CD4-positive, alpha-beta memory T cell (primary cell): Measurements from ENCODE around the gene PCDH15. TPM values are rescaled to one million over a fixed set of nuclear protein-coding genes. Genes with fewer than 3 reads are reported as not detected.

ENCODE experiments used
- CTCF ChIA-PET: fragments of 350-600 bp; sonication (Branson Sonifier 250); formaldehyde crosslinking; loops from one replicate; lab custom pipeline; 2021; ENCODE audit warnings: inconsistent platforms; ENCODE audit not compliant: partially characterized antibody; lab: Charles Lee
- POLR2A ChIA-PET: fragments of 350-600 bp; sonication (Branson Sonifier 250); formaldehyde crosslinking; loops from one replicate; lab custom pipeline; 2021; ENCODE audit not compliant: partially characterized antibody; lab: Charles Lee
- DNase-seq, 5 donors: peaks; one replicate each; pipeline versions ENCODE4 v3.0.0 to v3.0.0-alpha.2; 2020 to 2022; ENCODE audit warnings: mixed read lengths in 1 of 5
- H3K27ac ChIP-seq: one replicate; pipeline ENCODE4 v1.7.0; 2013; ENCODE audit warnings: low read depth, low read length
- H3K27me3 ChIP-seq: 2 replicates; pipeline ENCODE4 v1.7.0; 2013; ENCODE audit warnings: mild to moderate bottlenecking, low read length, moderate library complexity; ENCODE audit not compliant: insufficient read depth
- H3K36me3 ChIP-seq: 2 replicates; pipeline ENCODE4 v1.7.0; 2013; ENCODE audit warnings: mild to moderate bottlenecking, low read length, moderate library complexity; ENCODE audit not compliant: insufficient read depth
- H3K4me1 ChIP-seq: 2 replicates; pipeline ENCODE4 v1.7.0; 2013; ENCODE audit warnings: mild to moderate bottlenecking, low read length, moderate library complexity; ENCODE audit not compliant: insufficient read depth
- H3K4me3 ChIP-seq, 2 donors: one replicate each; pipeline ENCODE4 v1.7.0; 2013; ENCODE audit warnings: low read length in 2 of 2, mild to moderate bottlenecking in 1 of 2
- H3K9me3 ChIP-seq, 2 donors: one replicate each; pipeline ENCODE4 v1.7.0; 2013; ENCODE audit warnings: low read length in 2 of 2, control low read depth in 1 of 2; ENCODE audit not compliant: control insufficient read depth in 1 of 2
- H3K27ac Mint-ChIP-seq, 7 donors: one replicate each; pipeline ENCODE4 v1.8.0; 2020 to 2021; ENCODE audit warnings: mixed read lengths in 7 of 7, mild to moderate bottlenecking in 6 of 7, inconsistent platforms in 3 of 7, moderate library complexity in 3 of 7
- H3K27me3 Mint-ChIP-seq, 2 donors: one replicate each; pipeline ENCODE4 v1.8.0; 2020 to 2021; ENCODE audit warnings: mixed read lengths in 2 of 2
- H3K36me3 Mint-ChIP-seq, 2 donors: one replicate each; pipeline ENCODE4 v1.8.0; 2020 to 2021; ENCODE audit warnings: mixed read lengths in 2 of 2, inconsistent platforms in 1 of 2, mild to moderate bottlenecking in 1 of 2
- H3K4me1 Mint-ChIP-seq, 4 donors: one replicate each; pipeline ENCODE4 v1.8.0; 2020 to 2021; ENCODE audit warnings: mixed read lengths in 4 of 4, mild to moderate bottlenecking in 1 of 4
- H3K4me3 Mint-ChIP-seq, 8 donors: one replicate each; pipeline ENCODE4 v1.8.0; 2020 to 2021; ENCODE audit warnings: mixed read lengths in 8 of 8, mild to moderate bottlenecking in 7 of 8, moderate library complexity in 6 of 8, inconsistent platforms in 3 of 8
- H3K9me3 Mint-ChIP-seq, 8 donors: one replicate each; pipeline ENCODE4 v1.8.0; 2020 to 2021; ENCODE audit warnings: mixed read lengths in 8 of 8, mild to moderate bottlenecking in 5 of 8, inconsistent platforms in 3 of 8, moderate library complexity in 1 of 8
- intact Hi-C: fragments of 100-400 bp; cut with micrococcal nuclease; formaldehyde crosslinking; loops from one replicate; pipeline ENCODE4 v1.15.1; 2023
- polyA plus RNA-seq, 2 donors: library from polyadenylated mRNA; unstranded; fragments of 300-500 nt; fragmentation: Illumina TruSeq; gene quantifications; one replicate each; pipeline ENCODE4 v1.2.3, GENCODE V29; 2021
- total RNA-seq, 2 experiments: library from RNA; stranded (reverse); gene quantifications; one replicate each; pipeline ENCODE4 v1.2.3, GENCODE V29; 2021

PCDH15 gene
- total and polyA plus RNA-seq, 4 experiments from 2014 or later = not detected

DNA sequence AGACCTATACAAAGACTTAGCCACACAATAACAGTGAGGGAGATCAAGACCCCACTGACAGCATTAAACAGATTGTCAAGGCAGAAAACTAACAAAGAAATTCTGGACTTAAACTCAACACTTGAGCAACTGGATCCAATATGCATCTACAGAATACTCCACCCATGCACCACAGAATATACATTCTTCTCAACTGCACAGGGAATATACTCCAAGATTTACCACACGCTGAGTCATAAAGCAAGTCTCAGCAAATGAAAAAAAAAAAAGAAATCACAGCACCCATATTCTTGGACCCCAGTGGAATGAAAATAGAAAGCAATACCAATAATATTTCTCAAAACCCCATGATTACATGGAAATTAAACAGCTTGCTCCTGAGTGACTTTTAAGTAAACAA, 680.2 kb downstream of the PCDH15 start:
- H3K4me1 ChIP-seq = no peaks in the 10 kb centered on the region
- intact Hi-C loops = no loop called here
- no peaks in the 10 kb centered on the region for H3K4me1 Mint-ChIP-seq
- peaks cover 0 to 40% (median 28%) of the 10 kb centered on the region in 8 donors for H3K9me3 Mint-ChIP-seq
- H3K36me3 ChIP-seq = no peaks in the 10 kb centered on the region
- no peak overlapping the region for H3K4me3 ChIP-seq
- H3K27ac Mint-ChIP-seq = no peak overlapping the region
- H3K27me3 ChIP-seq = no peaks in the 10 kb centered on the region
- H3K27me3 Mint-ChIP-seq = no peaks in the 10 kb centered on the region
- H3K4me3 Mint-ChIP-seq = no peak overlapping the region
- no peak overlapping the region for H3K27ac ChIP-seq
- ChIA-PET CTCF (no interaction called here), POLR2A (no interaction called here)
- no peaks in the 10 kb centered on the region for H3K36me3 Mint-ChIP-seq
- no peaks in the 10 kb centered on the region for H3K9me3 ChIP-seq
- no peak for DNase-seq

DNA sequence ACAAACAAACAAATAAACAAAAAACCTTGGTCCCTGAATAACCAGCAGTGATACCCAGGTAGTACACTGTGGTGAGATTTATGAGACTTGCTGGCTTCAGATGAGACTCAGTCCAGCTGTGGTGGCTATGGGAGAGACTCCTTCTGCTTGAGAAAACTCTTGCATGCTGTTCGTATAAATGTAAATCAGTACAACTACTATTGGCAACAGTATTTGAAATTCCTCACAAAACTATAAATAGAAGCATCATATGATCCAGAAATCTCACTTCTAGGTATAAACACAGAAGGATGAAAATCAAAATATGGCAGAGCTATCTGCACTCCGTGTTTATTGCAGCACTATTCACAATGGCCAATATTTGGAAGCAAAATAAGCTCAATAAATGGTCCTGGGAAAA, 692.1 kb downstream of the PCDH15 start:
- Histone ChIP-seq H3K9me3 (peaks cover 2 to 4% of the 10 kb centered on the region in 2 donors), H3K4me3 (no peak overlapping the region), H3K36me3 (no peaks in the 10 kb centered on the region), H3K4me1 (no peaks in the 10 kb centered on the region), H3K27ac (no peak overlapping the region), H3K27me3 (no peaks in the 10 kb centered on the region)
- POLR2A ChIA-PET = no interaction called here
- CTCF ChIA-PET = no interaction called here
- no peak overlapping the region for H3K4me3 Mint-ChIP-seq
- no peak overlapping the region for H3K27ac Mint-ChIP-seq
- H3K27me3 Mint-ChIP-seq = no peaks in the 10 kb centered on the region
- H3K9me3 Mint-ChIP-seq = peaks cover 5 to 19% (median 10%) of the 10 kb centered on the region in 8 donors
- intact Hi-C loops = no loop called here
- no peak for DNase-seq
- no peaks in the 10 kb centered on the region for H3K36me3 Mint-ChIP-seq
- no peaks in the 10 kb centered on the region for H3K4me1 Mint-ChIP-seq

DNA sequence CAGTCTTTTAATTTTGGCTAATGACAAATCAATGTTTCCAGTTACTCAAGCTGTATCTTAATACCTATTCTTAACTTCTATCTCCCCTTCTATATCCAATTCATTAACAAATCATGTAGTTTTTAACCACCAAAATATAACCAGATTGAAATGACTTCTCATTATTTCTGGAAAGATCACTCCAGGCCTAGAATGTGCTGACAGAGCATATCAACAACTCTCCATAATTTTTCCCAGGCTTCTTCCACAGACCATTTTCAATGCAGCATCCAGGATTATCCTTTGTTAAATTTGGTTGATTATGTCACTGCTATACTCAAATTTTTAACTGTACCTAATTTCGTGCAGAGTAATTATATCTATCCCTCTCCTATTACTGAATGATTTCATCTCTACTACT, 704.1 kb downstream of the PCDH15 start:
- H3K4me1 Mint-ChIP-seq = no peaks in the 10 kb centered on the region
- CTCF ChIA-PET = no interaction called here
- Histone ChIP-seq H3K27ac (no peak overlapping the region), H3K4me3 (no peak overlapping the region), H3K4me1 (no peaks in the 10 kb centered on the region), H3K27me3 (no peaks in the 10 kb centered on the region), H3K36me3 (no peaks in the 10 kb centered on the region), H3K9me3 (no peaks in the 10 kb centered on the region)
- H3K27ac Mint-ChIP-seq = no peak overlapping the region
- no peaks in the 10 kb centered on the region for H3K27me3 Mint-ChIP-seq
- no peak for DNase-seq
- H3K9me3 Mint-ChIP-seq = peaks cover 0 to 18% (median 8%) of the 10 kb centered on the region in 8 donors
- no peak overlapping the region for H3K4me3 Mint-ChIP-seq
- H3K36me3 Mint-ChIP-seq = no peaks in the 10 kb centered on the region
- POLR2A ChIA-PET = no interaction called here
- intact Hi-C loops = no loop called here

DNA sequence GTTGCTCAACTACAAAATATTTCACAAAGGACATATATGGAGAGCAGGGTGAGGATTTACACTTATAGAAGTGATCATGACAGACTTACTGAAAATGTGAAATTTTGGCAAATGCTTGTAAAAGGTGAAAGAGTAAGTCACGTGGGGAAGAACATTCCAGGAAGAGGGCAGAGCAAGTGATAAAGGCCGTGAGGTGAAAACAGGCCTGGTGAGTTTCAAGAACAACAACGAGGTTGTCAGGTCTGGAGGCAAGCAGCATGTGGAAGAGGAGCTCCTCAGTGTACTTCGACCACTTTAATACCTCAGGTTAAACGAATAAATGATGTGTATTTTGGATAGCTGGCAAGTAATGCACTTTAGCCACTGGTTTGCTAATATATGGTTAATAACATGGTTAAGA, 706.7 kb downstream of the PCDH15 start:
- no peaks in the 10 kb centered on the region for H3K36me3 Mint-ChIP-seq
- Histone ChIP-seq H3K27me3 (no peaks in the 10 kb centered on the region), H3K4me3 (no peak overlapping the region), H3K36me3 (no peaks in the 10 kb centered on the region), H3K4me1 (no peaks in the 10 kb centered on the region), H3K9me3 (no peaks in the 10 kb centered on the region), H3K27ac (no peak overlapping the region)
- peaks cover 0 to 20% (median 5%) of the 10 kb centered on the region in 8 donors for H3K9me3 Mint-ChIP-seq
- H3K4me3 Mint-ChIP-seq = no peak overlapping the region
- no peak for DNase-seq
- H3K4me1 Mint-ChIP-seq = no peaks in the 10 kb centered on the region
- intact Hi-C loops = no loop called here
- POLR2A ChIA-PET = no interaction called here
- H3K27ac Mint-ChIP-seq = no peak overlapping the region
- CTCF ChIA-PET = no interaction called here
- H3K27me3 Mint-ChIP-seq = no peaks in the 10 kb centered on the region

DNA sequence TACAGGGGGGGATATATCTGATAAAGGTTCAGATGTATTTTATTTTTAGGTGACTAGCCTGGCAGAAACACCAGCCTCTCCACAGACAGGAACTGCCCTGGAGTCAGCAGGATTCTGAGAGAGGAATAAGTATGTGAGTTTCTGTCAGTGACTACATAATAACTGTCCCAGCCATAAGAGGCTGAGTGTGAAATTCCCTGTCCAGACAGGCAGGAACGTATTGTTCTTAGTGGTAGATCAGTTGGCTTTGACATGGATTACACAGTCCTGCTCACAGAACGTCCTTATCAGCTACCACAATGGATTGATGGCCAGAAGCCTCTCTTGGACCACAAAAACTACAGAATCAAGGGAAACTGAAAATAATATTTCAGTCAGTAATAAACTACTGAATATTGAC, 709.8 kb downstream of the PCDH15 start:
- no peaks in the 10 kb centered on the region for H3K36me3 Mint-ChIP-seq
- Histone ChIP-seq H3K27ac (no peak overlapping the region), H3K4me3 (no peak overlapping the region), H3K27me3 (no peaks in the 10 kb centered on the region), H3K9me3 (no peaks in the 10 kb centered on the region), H3K4me1 (no peaks in the 10 kb centered on the region), H3K36me3 (no peaks in the 10 kb centered on the region)
- intact Hi-C loops = no loop called here
- H3K9me3 Mint-ChIP-seq = peaks cover 0 to 13% (median 4%) of the 10 kb centered on the region in 8 donors
- ChIA-PET POLR2A (no interaction called here), CTCF (no interaction called here)
- DNase-seq = no peak
- H3K27ac Mint-ChIP-seq = no peak overlapping the region
- no peaks in the 10 kb centered on the region for H3K4me1 Mint-ChIP-seq
- no peaks in the 10 kb centered on the region for H3K27me3 Mint-ChIP-seq
- no peak overlapping the region for H3K4me3 Mint-ChIP-seq

DNA sequence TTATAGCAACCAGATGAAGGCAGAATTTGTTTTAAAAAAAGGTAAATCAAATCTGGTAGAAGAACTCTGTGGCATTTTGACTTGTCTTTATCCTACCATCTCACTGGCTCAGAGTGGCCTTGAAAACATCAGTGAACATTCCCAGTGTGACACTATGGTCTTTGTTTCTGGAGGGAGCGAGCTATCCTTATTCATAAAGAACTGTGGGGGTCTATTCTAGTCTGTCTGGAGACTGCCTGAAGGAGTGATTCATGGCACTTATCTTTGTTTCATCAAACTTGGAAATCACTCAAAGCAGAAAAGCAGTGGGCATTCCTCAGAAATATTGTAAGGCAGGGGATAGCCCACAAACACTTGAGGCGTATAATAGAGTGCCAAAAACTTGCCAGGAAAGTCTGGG, 719.1 kb downstream of the PCDH15 start:
- Mint-ChIP-seq H3K27ac (no peak overlapping the region), H3K27me3 (no peaks in the 10 kb centered on the region), H3K9me3 (peaks cover 2 to 12% (median 4%) of the 10 kb centered on the region in 8 donors), H3K36me3 (no peaks in the 10 kb centered on the region), H3K4me1 (no peaks in the 10 kb centered on the region), H3K4me3 (no peak overlapping the region)
- ChIA-PET POLR2A (no interaction called here), CTCF (no interaction called here)
- Histone ChIP-seq H3K9me3 (no peaks in the 10 kb centered on the region), H3K27ac (no peak overlapping the region), H3K36me3 (no peaks in the 10 kb centered on the region), H3K27me3 (no peaks in the 10 kb centered on the region), H3K4me3 (no peak overlapping the region), H3K4me1 (no peaks in the 10 kb centered on the region)
- intact Hi-C loops = no loop called here
- DNase-seq = no peak

DNA sequence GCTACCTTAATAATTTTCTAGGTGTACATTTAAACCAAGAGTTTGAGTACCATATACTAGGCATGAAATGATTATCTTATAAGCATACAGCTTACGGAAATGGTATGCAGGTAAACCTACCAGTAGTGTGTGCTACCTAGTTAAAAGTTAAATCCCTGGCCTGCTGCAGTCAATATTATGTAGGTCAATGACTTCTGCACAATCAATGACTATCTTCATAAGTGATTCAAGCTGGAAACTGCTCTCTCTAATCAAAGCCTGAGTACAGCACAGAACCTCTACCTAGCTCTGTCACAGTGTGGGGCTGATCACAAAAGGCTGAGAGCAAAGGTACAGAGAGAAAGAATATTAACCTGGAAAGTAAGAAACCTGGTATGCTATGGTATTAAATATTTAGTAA, 733.7 kb downstream of the PCDH15 start:
- Mint-ChIP-seq H3K9me3 (peaks cover 0 to 14% (median 3%) of the 10 kb centered on the region in 8 donors), H3K36me3 (no peaks in the 10 kb centered on the region), H3K4me3 (no peak overlapping the region), H3K4me1 (no peaks in the 10 kb centered on the region), H3K27ac (no peak overlapping the region), H3K27me3 (no peaks in the 10 kb centered on the region)
- intact Hi-C loops = no loop called here
- H3K4me3 ChIP-seq = no peak overlapping the region
- no peaks in the 10 kb centered on the region for H3K4me1 ChIP-seq
- ChIA-PET POLR2A (no interaction called here), CTCF (no interaction called here)
- H3K36me3 ChIP-seq = no peaks in the 10 kb centered on the region
- H3K27ac ChIP-seq = no peak overlapping the region
- no peaks in the 10 kb centered on the region for H3K27me3 ChIP-seq
- DNase-seq = no peak
- no peaks in the 10 kb centered on the region for H3K9me3 ChIP-seq

DNA sequence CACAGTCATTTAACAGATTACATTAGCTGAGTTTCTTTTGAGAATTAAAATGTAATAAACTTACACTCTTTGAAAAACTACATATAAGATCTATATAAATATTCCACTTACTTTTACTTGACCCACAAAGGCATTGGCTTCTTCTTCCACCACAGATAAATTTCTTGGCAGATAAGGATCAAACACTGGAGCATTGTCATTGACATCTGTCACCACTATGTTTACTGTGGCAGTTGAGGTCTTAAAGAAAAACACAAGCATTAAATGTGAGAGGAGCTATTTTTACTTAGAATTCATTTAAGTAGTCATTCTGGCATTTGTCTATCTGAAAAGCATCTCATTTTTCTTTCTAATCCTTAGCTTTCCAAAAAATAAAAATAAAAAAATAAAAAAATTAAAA, 734.4 kb downstream of the PCDH15 start:
- H3K27ac Mint-ChIP-seq = no peak overlapping the region
- ChIA-PET CTCF (no interaction called here), POLR2A (no interaction called here)
- peaks cover 0 to 14% (median 3%) of the 10 kb centered on the region in 8 donors for H3K9me3 Mint-ChIP-seq
- H3K27me3 ChIP-seq = no peaks in the 10 kb centered on the region
- no peaks in the 10 kb centered on the region for H3K27me3 Mint-ChIP-seq
- no peak overlapping the region for H3K27ac ChIP-seq
- H3K4me3 ChIP-seq = no peak overlapping the region
- intact Hi-C loops = no loop called here
- no peaks in the 10 kb centered on the region for H3K9me3 ChIP-seq
- no peaks in the 10 kb centered on the region for H3K4me1 ChIP-seq
- no peak overlapping the region for H3K4me3 Mint-ChIP-seq
- H3K36me3 Mint-ChIP-seq = no peaks in the 10 kb centered on the region
- H3K4me1 Mint-ChIP-seq = no peaks in the 10 kb centered on the region
- DNase-seq = no peak
- no peaks in the 10 kb centered on the region for H3K36me3 ChIP-seq
